Caco-2 (cell line): Measurements from ENCODE around the gene FATE1. TPM values are rescaled to one million over a fixed set of nuclear protein-coding genes. Genes with fewer than 3 reads are reported as not detected.

Source experiments
- BruUV-seq: library from RNA; stranded (reverse); fragments of 400-500 nt; replicated peaks from 2 replicates; lab custom pipeline; 2021; lab: Mats Ljungman, UMichigan
- CTCF ChIA-PET: fragments of 300-600 bp; sonication (Branson Sonifier 250); formaldehyde crosslinking; loops from one replicate; lab custom pipeline; 2022; ENCODE audit warnings: antibody characterized with exemption; lab: Charles Lee
- POLR2A ChIA-PET: fragments of 300-600 bp; sonication (Branson Sonifier 250); formaldehyde crosslinking; loops from one replicate; lab custom pipeline; 2022; ENCODE audit warnings: antibody characterized with exemption; lab: Charles Lee
- DNase-seq, 2 experiments: peaks; one replicate each; pipeline versions ENCODE4 v3.0.0 to v3.0.0-alpha.2; 2020 to 2022
- H3K27me3 ChIP-seq: replicated peaks from 2 replicates; pipeline ENCODE4 v1.6.0; 2011; ENCODE audit warnings: low read length; ENCODE audit not compliant: control insufficient read depth, insufficient read depth
- H3K36me3 ChIP-seq: 2 replicates; pipeline ENCODE4 v1.5.1; 2011; ENCODE audit warnings: low read length; ENCODE audit not compliant: control insufficient read depth, insufficient read depth
- H3K4me1 ChIP-seq: fragments of 250-450 bp; sonication (Bioruptor Pico); 2 replicates; pipeline ENCODE4 v1.5.1; 2020; ENCODE audit warnings: mild to moderate bottlenecking
- H3K4me3 ChIP-seq: 2 replicates; pipeline ENCODE4 v1.5.1; 2011; ENCODE audit warnings: low read depth, mild to moderate bottlenecking, control low read depth, low read length
- H3K9me3 ChIP-seq: fragments of 250-450 bp; sonication (Bioruptor Pico); 2 replicates; pipeline ENCODE4 v1.5.1; 2020; ENCODE audit warnings: mild to moderate bottlenecking, moderate library complexity
- H3K27ac Mint-ChIP-seq: one replicate; pipeline ENCODE4 v1.8.0; 2022; ENCODE audit warnings: mixed read lengths; ENCODE audit not compliant: unreplicated experiment
- H3K27me3 Mint-ChIP-seq: one replicate; pipeline ENCODE4 v1.8.0; 2022; ENCODE audit warnings: mixed read lengths; ENCODE audit not compliant: insufficient read depth, unreplicated experiment
- H3K36me3 Mint-ChIP-seq: one replicate; pipeline ENCODE4 v1.8.0; 2022; ENCODE audit warnings: mild to moderate bottlenecking, mixed read lengths; ENCODE audit not compliant: insufficient read depth, unreplicated experiment
- H3K4me1 Mint-ChIP-seq: one replicate; pipeline ENCODE4 v1.8.0; 2022; ENCODE audit warnings: low read depth, mixed read lengths; ENCODE audit not compliant: unreplicated experiment
- H3K4me3 Mint-ChIP-seq: one replicate; pipeline ENCODE4 v1.8.0; 2022; ENCODE audit warnings: mild to moderate bottlenecking, moderate library complexity, mixed read lengths; ENCODE audit not compliant: unreplicated experiment
- H3K9me3 Mint-ChIP-seq: one replicate; pipeline ENCODE4 v1.8.0; 2022; ENCODE audit warnings: mixed read lengths; ENCODE audit not compliant: unreplicated experiment
- intact Hi-C: fragments of 100-400 bp; cut with micrococcal nuclease; formaldehyde crosslinking; loops from one replicate; pipeline ENCODE4 v1.10.0; 2022; ENCODE audit not compliant: unreplicated experiment
- total RNA-seq: library from RNA; stranded (reverse); gene quantifications from 2 replicates; pipeline ENCODE4 v1.2.3, GENCODE V29; 2022
- TF ChIP-seq, protein P1 (sequence below), 2 experiments: fragments of 200-600 bp in 1 of 2; IDR thresholded peaks; 1 replicate in 1 of 2; 2 replicates in 1 of 2; pipeline versions ENCODE4 v1.5.1 to v1.8.0; 2011 to 2022; ENCODE audit warnings: antibody characterized with exemption in 1 of 2, control low read depth in 1 of 2, inconsistent platforms in 1 of 2, low read depth in 1 of 2, low read length in 1 of 2, mild to moderate bottlenecking in 1 of 2, moderate library complexity in 1 of 2; ENCODE audit not compliant: insufficient read depth in 1 of 2, severe bottlenecking in 1 of 2, unreplicated experiment in 1 of 2

Gene FATE1
- total RNA-seq, 1 experiment from 2014 or later: not detected

- ChIA-PET CTCF (no interaction called here), POLR2A (no interaction called here)
- no peaks in the 10 kb centered on the region for H3K36me3 ChIP-seq
- no peaks in the 10 kb centered on the region for H3K4me1 ChIP-seq
- no peaks in the 10 kb centered on the region for H3K36me3 Mint-ChIP-seq
- peaks cover 25% of the 10 kb centered on the region for H3K27me3 Mint-ChIP-seq
- H3K4me1 Mint-ChIP-seq: no peaks in the 10 kb centered on the region
- H3K27ac Mint-ChIP-seq: no peak within 1 kb of the TSS
- H3K4me3 ChIP-seq: no peak within 1 kb of the TSS
- intact Hi-C loops: no loop called here
- no peaks in the 10 kb centered on the region for H3K27me3 ChIP-seq
- TF ChIP-seq, protein P1, sequence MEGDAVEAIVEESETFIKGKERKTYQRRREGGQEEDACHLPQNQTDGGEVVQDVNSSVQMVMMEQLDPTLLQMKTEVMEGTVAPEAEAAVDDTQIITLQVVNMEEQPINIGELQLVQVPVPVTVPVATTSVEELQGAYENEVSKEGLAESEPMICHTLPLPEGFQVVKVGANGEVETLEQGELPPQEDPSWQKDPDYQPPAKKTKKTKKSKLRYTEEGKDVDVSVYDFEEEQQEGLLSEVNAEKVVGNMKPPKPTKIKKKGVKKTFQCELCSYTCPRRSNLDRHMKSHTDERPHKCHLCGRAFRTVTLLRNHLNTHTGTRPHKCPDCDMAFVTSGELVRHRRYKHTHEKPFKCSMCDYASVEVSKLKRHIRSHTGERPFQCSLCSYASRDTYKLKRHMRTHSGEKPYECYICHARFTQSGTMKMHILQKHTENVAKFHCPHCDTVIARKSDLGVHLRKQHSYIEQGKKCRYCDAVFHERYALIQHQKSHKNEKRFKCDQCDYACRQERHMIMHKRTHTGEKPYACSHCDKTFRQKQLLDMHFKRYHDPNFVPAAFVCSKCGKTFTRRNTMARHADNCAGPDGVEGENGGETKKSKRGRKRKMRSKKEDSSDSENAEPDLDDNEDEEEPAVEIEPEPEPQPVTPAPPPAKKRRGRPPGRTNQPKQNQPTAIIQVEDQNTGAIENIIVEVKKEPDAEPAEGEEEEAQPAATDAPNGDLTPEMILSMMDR (IDR thresholded peaks at IDR 0.05; ENCODE audit: insufficient read depth in 1 of 2, low read depth in 1 of 2, low read length in 1 of 2, severe bottlenecking in 1 of 2, unreplicated experiment in 1 of 2): no peak
- no peaks in the 10 kb centered on the region for H3K9me3 ChIP-seq
- no TSS peak for BruUV-seq
- no peak within 1 kb of the TSS for H3K4me3 Mint-ChIP-seq
- no peak for DNase-seq
- H3K9me3 Mint-ChIP-seq: no peaks in the 10 kb centered on the region
Observed at GRCh38 chrX:151734446-151734845, 18.6 kb downstream of the FATE1 start, which contains the start of gene CNGA2. Gene CNGA2, plus strand, starts transcription at chrX:151734746. Its CDS starts 3,738 bp downstream, at chrX:151738484.

GRCh38 chrX:151735219-151735618 is 19.4 kb downstream of the FATE1 start:
- Histone ChIP-seq H3K27me3 (no peaks in the 10 kb centered on the region), H3K9me3 (no peaks in the 10 kb centered on the region), H3K36me3 (no peaks in the 10 kb centered on the region), H3K4me3 (no peak overlapping the region), H3K4me1 (no peaks in the 10 kb centered on the region)
- TF ChIP-seq, protein P1 (IDR thresholded peaks at IDR 0.05; ENCODE audit: insufficient read depth in 1 of 2, low read depth in 1 of 2, low read length in 1 of 2, severe bottlenecking in 1 of 2, unreplicated experiment in 1 of 2): no peak
- intact Hi-C loops: no loop called here
- ChIA-PET POLR2A (no interaction called here), CTCF (no interaction called here)
- H3K4me1 Mint-ChIP-seq: no peaks in the 10 kb centered on the region
- BruUV-seq: no TSS peak
- H3K27me3 Mint-ChIP-seq: peaks cover 22% of the 10 kb centered on the region
- no peak for DNase-seq
- no peaks in the 10 kb centered on the region for H3K36me3 Mint-ChIP-seq
- no peak overlapping the region for H3K4me3 Mint-ChIP-seq
- no peaks in the 10 kb centered on the region for H3K9me3 Mint-ChIP-seq
- H3K27ac Mint-ChIP-seq: no peak overlapping the region

DNA sequence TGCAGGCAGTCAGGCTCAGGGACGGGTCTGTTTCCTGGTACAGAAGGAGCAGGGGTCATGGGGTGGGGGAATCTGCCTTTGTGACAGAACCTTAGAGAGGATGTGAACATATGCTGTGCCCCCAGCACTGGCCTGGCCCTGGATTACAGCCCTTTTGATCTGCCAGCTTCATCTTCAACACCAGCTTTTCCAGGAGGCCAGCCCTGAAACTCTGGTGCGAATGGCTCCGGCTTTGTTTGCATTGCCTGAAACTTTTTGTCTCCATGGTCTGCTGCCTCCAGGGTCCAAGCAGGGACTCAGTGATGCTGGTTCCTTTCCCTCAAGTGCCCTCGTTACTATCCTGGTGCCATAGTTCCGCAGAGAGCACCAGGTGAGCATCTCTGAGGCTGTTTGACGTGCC is 20.9 kb downstream of the FATE1 start:
- no peaks in the 10 kb centered on the region for H3K36me3 ChIP-seq
- H3K9me3 ChIP-seq: no peaks in the 10 kb centered on the region
- H3K4me1 ChIP-seq: no peaks in the 10 kb centered on the region
- Mint-ChIP-seq H3K9me3 (no peaks in the 10 kb centered on the region), H3K27ac (no peak overlapping the region), H3K4me3 (no peak overlapping the region), H3K4me1 (no peaks in the 10 kb centered on the region), H3K27me3 (peaks cover 27% of the 10 kb centered on the region), H3K36me3 (no peaks in the 10 kb centered on the region)
- intact Hi-C loops: no loop called here
- ChIA-PET POLR2A (no interaction called here), CTCF (interaction anchor here (0.6 kb wide), 1 partner anchor 14 kb away, joined by 4 read pairs; no protein-coding TSS in a partner anchor)
- no TSS peak for BruUV-seq
- H3K4me3 ChIP-seq: no peak overlapping the region
- TF ChIP-seq, protein P1 (IDR thresholded peaks at IDR 0.05; ENCODE audit: insufficient read depth in 1 of 2, low read depth in 1 of 2, low read length in 1 of 2, severe bottlenecking in 1 of 2, unreplicated experiment in 1 of 2): no peak
- H3K27me3 ChIP-seq: no peaks in the 10 kb centered on the region
- no peak for DNase-seq
